HG03520 (cell line): ENCODE data around the gene AK2.
"Not testable (repeated sequence)": the region's sequence is repeated elsewhere in the genome, so short reads cannot be mapped to it uniquely, and the experiment has no call there.

Experiments
- ATAC-seq: cut with Tn5 transposase; IDR thresholded peaks from one replicate; pipeline ENCODE4 v1.9.1; 2021; ENCODE audit warnings: mild to moderate bottlenecking, moderate library complexity; ENCODE audit not compliant: unreplicated experiment

The AK2 gene

GRCh38 chr1:33055210-33056008, 18.7 kb upstream of the AK2 start:
- no peak for ATAC-seq

DNA sequence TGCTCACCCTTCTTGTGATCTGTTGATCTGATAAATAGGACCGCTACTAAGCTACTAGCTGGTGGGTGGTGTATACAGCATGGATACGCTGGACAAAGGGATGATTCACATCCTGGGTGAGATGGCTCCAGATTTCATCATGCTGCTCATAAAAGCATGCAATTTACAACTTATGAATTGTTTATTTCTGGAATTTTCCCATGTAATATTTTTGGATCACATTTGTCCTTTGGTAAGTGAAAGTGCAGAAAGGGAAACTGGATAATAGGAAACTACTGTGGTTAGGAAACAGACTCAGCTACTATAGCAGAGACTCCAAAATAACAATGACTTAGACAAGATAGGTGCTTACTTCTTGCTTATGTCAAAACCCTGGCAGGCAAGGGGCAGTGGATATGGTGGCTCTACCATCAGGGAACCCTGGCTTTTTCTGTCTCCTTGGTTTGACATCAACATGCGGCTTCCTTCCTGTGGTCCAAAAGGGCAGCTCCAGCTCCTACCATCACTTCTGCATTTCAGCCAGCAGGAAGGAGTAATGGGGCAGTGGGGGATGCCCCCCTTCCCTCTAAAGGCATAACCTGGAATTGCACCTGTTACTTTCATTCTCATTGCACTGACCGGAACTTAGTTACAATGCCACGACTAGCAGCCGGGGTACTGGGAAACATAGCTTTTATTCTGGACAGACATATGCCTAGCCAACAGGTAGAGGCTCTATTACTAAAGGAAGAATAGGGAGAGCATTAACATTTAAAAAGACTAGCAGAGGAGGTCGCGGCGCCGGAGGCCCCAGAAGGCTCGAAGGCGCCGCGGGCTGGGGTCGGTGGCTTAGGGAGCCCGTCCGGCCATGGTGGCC, 13.8 kb upstream of the AK2 start:
- ATAC-seq = no peak

- ATAC-seq = no peak
Measured at GRCh38 chr1:33049371-33049770, 12.7 kb upstream of the AK2 start.

GRCh38 chr1:33048426-33048825, 11.7 kb upstream of the AK2 start:
- no peak for ATAC-seq

GRCh38 chr1:33047839-33048305, 11.2 kb upstream of the AK2 start:
- ATAC-seq = no peak

DNA sequence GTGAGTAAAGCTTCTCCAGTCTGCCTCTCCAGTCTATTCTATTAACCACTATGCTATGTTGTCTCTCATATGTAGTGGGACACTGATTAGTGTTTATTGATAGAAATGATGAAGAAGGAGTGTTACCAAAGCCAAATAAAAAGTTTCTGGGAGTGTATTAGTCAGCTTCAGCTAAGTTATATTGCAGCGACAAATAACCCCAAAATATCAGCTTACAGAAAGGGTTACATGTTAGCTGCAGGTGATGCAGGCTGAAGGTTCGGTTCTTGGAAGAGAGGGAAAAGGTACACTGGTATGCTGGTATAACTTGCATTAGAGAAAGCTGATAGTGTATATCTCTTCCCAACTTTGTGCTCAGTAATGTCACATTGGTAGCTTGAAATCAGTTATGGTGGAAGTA, 10.6 kb upstream of the AK2 start:
- ATAC-seq = no peak

DNA sequence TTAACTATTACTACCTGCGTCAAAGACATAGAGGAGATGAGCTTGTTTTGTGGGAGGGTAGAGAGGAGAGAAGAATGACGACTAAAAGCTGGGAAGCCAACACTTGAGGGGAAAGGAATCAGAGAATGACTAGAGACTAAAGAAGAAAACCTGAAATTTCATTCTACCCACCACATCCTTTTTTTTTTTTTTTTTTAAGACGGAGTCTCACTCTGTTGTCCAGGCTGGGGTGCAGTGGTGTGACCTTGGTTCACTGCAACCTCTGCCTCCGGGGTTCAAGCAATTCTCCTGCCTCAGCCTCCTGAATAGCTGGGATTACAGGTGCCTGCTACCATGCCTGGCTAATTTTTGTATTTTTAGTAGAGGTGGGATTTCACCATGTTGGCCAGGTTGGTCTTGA, 9.6 kb upstream of the AK2 start:
- not testable (repeated sequence) for ATAC-seq

DNA sequence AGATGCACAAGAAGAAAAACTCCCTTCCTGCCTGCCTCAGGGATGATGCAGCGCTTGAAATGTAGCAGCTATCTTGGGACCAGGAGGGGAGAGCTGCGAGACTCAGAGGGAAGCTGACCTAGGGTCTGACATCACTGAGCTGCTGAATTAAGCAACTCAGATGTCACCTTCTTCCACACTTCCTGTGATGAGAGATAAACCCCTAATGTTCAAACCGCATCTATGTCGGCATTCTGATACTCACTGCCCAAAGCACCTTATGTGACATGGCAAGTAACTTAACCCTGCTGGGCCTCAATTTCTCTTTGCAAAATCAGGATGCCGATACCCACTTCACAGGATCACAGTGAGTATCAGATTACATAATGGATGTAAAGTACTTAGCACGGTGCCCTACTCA, 9.1 kb upstream of the AK2 start:
- no peak for ATAC-seq

GRCh38 chr1:33045246-33045645, 8.6 kb upstream of the AK2 start:
- ATAC-seq = no peak

- ATAC-seq = no peak
Measured at GRCh38 chr1:33043267-33044092, 6.8 kb upstream of the AK2 start.

DNA sequence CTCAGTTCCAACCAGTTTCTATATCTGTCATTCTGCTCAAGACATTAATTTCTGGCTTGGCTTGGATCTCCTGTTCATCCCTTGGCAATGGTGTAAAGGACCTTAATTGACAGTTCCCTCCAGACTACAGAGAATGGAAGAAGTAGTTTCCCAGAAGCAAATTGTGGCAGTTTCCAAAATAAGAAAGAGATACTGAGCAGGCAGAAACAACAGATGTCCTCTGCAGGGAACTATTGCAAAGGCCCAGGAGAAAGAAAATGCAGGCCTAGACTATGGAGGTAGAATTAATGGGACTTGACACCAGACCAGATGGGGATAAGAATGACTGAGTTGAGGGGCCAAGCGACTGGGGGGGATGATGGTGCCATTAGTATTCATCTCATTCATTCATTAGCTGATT, 6.1 kb upstream of the AK2 start:
- ATAC-seq = no peak

- no peak for ATAC-seq
Measured at GRCh38 chr1:33041026-33041425, 4.3 kb upstream of the AK2 start.

DNA sequence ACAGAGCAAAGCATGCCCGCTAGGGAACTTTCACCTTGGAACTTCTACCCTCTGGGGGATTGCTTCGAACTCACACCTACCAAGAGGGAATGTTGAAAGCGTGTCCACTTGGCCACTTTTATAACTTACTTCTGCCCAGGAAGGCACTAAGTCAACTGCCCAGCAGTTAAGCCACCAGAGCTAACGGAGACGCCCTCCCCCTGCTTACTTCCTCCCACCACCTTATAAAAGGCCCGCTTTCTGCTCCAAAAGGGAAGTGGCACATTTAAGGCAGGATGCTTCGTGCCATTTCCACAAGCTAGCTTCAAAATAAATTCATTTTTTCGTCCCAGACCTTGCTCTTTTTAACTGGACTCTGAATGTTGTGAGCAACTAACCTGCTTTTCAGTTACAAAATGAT, 3.2 kb upstream of the AK2 start:
- no peak for ATAC-seq

GRCh38 chr1:33036051-33036525, 595 bp downstream of the AK2 start:
- ATAC-seq = no peak

GRCh38 chr1:33032126-33032869, 4.4 kb downstream of the AK2 start:
- ATAC-seq = no peak

- ATAC-seq = no peak
Measured at GRCh38 chr1:33031506-33031905, 5.2 kb downstream of the AK2 start.

- ATAC-seq = no peak
Measured at GRCh38 chr1:33030575-33030974, 6.1 kb downstream of the AK2 start.

GRCh38 chr1:33029921-33030320, 6.8 kb downstream of the AK2 start:
- ATAC-seq = no peak

DNA sequence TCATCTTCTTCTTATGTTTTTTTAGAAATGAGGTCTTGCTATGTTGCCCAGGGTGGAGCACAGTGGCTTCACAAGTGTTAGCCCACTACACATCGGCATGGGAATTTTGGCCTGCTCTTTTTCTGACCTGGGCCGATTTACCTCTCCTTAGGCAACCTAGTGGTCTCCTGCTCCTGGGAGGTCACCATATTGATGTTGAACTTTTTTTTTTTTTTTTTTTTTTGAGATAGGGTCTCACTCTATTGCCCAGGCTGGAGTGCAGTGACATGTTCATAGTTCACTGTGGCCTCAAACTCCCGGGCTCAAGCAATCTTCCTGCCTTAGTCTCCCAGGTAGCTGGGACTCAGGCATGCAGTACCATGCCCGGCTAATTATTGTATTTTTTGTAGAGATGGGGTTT, 7.5 kb downstream of the AK2 start:
- ATAC-seq = no peak

- ATAC-seq = no peak
Measured at GRCh38 chr1:33025761-33026160, 10.9 kb downstream of the AK2 start.
